HUES48 (cell line): ENCODE results near the gene GNG13.

Experiments
- H3K27ac ChIP-seq: one replicate; pipeline ENCODE4 v1.7.0; 2013; ENCODE audit warnings: low read depth, low read length, inconsistent platforms
- H3K27me3 ChIP-seq: 2 replicates; pipeline ENCODE4 v1.6.1; 2013; ENCODE audit warnings: mild to moderate bottlenecking, low read length; ENCODE audit not compliant: control insufficient read depth, insufficient read depth
- H3K36me3 ChIP-seq: 2 replicates; pipeline ENCODE4 v1.6.1; 2013; ENCODE audit warnings: low read length; ENCODE audit not compliant: control insufficient read depth, insufficient read depth
- H3K4me1 ChIP-seq: 2 replicates; pipeline ENCODE4 v1.6.1; 2013; ENCODE audit warnings: mild to moderate bottlenecking, low read length; ENCODE audit not compliant: control insufficient read depth, insufficient read depth
- H3K4me3 ChIP-seq: 2 replicates; pipeline ENCODE4 v1.5.1; 2013; ENCODE audit warnings: mild to moderate bottlenecking, low read depth, low read length
- H3K9ac ChIP-seq: 2 replicates; pipeline ENCODE4 v1.6.1; 2013; ENCODE audit warnings: mild to moderate bottlenecking, low read depth, low read length, moderate library complexity
- H3K9me3 ChIP-seq: 2 replicates; pipeline ENCODE4 v1.6.1; 2013; ENCODE audit warnings: low read length; ENCODE audit not compliant: control insufficient read depth, insufficient read depth

Gene GNG13

DNA sequence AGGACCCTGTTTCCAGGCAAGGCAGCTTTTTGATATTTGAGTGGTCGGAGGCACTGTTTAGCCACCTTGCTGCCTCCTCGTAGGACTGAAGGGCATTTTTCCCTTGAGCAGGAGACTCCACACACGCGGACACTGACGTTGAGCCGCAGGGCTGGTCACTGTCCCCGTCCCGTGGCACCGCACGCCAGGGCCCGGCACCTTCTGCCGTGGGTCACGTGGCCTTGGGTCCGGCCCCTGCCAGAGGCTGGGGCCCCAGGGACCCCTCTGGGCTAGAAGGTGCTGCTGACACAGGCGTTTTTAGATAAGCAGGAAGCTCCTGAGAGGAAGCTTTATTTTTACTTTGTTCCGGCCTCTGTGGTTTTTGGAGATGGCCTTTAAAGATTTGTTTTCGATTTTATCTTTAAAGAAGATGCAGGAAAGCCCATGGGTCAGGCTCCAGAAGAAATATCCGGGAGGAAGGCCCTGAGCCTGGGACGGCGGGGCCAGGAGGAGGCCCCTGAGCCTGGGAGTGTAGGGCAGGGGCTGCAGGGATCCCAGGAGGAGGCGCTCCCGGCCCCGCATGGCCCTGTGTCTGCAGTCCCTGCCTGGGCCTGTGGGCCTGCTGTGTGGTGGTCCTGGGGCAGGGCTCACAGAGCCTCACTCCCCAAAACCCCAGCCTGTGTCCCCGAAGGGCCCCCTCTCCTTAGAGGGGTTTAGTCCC is 30.5 kb upstream of the GNG13 start:
- H3K9me3 ChIP-seq: 0 out of 2 replicates have a peak, but pooled peaks cover under 1% of the 10 kb centered on the region
- H3K27ac ChIP-seq: no peak overlapping the region
- no peak overlapping the region for H3K4me3 ChIP-seq
- no peaks in the 10 kb centered on the region for H3K27me3 ChIP-seq
- H3K36me3 ChIP-seq: no peaks in the 10 kb centered on the region
- H3K9ac ChIP-seq: no peak overlapping the region
- H3K4me1 ChIP-seq: no peaks in the 10 kb centered on the region

DNA sequence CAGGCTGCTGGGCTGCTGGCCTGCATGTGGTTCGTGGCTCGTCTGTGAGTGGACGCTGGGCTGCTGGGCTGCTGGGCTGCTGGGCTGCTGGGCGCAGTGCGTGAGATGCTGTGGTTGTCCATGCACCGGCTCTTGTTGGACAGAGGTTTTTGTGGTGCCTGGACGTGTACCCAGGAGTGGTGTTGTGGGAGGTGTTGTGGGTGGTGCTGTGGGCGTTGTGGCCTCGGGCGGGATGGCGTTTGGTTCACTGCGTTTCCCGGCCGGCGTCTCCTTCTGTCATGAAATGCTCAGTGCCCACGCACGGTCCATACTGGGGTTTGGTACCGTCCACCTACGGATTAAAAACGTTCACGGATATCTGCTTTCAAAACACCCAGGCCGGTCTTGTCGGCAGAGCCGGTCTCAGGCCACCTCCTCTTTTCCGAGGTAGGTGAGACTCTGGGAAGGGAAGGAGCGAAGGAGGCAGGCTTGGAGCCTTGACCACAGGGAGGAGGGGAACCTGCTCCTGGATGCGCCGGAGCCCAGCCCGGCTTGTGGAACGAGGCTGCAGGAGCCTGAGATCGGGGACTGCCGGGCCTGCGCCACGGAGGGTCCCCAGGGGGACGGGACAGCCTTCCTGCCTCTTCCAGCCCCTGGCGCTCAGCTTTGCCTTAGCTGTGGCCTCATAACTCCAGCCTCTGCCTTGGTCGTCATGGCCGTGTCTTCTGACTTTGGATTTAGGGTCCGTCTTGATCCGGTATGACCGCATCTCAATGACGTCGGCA is 29.8 kb upstream of the GNG13 start:
- no peak overlapping the region for H3K4me3 ChIP-seq
- no peaks in the 10 kb centered on the region for H3K9me3 ChIP-seq
- H3K27ac ChIP-seq: no peak overlapping the region
- H3K36me3 ChIP-seq: no peaks in the 10 kb centered on the region
- H3K4me1 ChIP-seq: no peaks in the 10 kb centered on the region
- H3K9ac ChIP-seq: no peak overlapping the region
- no peaks in the 10 kb centered on the region for H3K27me3 ChIP-seq

DNA sequence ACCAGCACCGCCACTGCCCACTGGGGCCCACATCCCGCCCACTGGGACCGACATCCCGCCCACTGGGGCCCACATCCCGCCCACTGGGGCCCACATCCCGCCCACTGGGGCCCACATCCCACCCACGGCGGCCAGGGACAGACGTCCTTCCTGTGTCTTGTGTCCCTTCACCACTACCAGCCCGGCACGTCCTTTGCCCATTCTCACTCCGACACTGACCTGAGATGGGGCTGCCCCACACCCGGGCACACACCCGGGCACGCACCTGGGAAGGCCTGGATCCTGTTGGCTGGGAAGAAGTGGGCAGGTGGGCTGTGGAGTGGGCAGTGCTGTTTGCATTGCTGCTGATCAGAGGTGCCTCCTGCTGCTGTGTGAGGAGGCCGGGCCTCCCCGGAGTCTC is 28.4 kb upstream of the GNG13 start:
- H3K4me1 ChIP-seq: no peaks in the 10 kb centered on the region
- H3K4me3 ChIP-seq: no peak overlapping the region
- no peaks in the 10 kb centered on the region for H3K9me3 ChIP-seq
- H3K27ac ChIP-seq: no peak overlapping the region
- H3K36me3 ChIP-seq: no peaks in the 10 kb centered on the region
- H3K27me3 ChIP-seq: no peaks in the 10 kb centered on the region
- H3K9ac ChIP-seq: no peak overlapping the region

DNA sequence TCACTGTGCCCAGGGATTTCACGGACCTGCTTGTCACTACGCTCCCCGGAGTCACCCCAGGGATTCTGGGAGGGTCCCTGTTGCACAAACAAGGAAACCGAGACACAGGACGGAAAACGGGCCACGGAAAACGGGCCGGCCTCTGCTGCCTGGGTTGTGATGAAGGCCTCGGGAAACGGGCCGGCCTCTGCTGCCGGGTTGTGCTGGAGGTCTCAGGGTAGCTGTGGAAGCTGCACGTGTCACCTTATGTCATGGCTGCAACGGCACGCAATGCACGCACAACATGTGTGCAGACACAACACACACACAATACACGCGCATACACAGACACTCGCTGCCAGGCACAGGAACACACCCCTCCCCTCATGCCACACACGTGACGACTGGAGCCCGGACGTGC is 27.0 kb upstream of the GNG13 start:
- Histone ChIP-seq H3K4me3 (no peak overlapping the region), H3K9ac (no peak overlapping the region), H3K27me3 (no peaks in the 10 kb centered on the region), H3K27ac (no peak overlapping the region), H3K4me1 (no peaks in the 10 kb centered on the region), H3K9me3 (no peaks in the 10 kb centered on the region), H3K36me3 (no peaks in the 10 kb centered on the region)

DNA sequence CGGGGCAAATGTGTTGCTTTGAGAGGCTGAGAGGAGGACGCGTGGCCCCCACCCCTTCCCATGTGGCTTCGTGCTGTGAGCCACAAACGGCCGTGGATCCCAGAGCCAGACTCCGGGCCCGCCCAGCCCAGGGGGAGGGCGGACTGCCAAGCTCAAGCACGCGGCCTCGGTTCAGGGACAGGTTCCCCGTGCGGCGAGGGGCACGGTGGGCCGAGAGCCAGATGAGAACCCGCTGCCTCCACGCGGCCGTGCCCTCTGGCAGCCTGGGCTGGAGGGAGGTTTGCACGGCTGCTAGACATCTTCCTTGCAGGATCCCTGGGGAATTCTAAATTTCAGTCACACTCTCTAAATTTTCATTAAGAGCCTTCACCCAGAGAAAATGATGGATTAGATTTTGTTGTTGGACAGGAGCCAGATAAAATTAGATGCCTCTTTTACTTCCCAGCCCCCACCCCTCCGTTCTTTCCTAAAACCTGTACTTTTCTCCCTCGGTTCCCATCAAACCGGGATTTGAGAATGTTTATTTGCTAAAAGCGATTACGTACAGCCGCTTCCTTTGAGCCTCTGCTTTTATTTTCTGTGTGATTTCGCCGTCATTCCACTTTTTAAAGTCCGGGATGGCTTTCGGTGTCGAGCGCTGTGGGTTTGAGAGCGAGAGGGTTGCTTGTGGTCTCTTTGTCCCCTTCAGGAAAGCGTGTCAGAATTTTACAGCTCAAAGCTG is 25.0 kb upstream of the GNG13 start:
- no peak overlapping the region for H3K4me3 ChIP-seq
- H3K4me1 ChIP-seq: no peaks in the 10 kb centered on the region
- no peaks in the 10 kb centered on the region for H3K27me3 ChIP-seq
- no peak overlapping the region for H3K27ac ChIP-seq
- H3K36me3 ChIP-seq: no peaks in the 10 kb centered on the region
- H3K9ac ChIP-seq: no peak overlapping the region
- H3K9me3 ChIP-seq: no peaks in the 10 kb centered on the region

DNA sequence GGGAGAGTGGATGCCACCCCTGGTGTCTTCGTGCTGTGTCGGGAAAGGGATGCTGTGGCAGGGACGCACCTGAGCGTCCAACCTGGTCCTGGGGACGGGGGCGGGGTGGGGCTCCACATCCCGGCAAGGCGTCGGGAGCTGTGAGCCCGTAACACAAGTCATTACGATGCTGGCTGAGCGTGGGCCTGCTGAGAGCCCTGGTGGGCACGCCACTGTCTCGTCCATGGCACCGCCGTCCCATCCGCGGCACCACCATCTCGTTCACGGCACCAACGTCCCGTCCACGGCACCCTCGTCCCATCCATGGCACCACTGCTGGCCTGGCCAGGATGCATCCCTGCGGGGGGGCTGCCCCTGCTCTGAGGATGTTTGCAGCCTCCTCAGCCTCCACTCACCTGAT is 24.1 kb upstream of the GNG13 start:
- no peaks in the 10 kb centered on the region for H3K4me1 ChIP-seq
- H3K9me3 ChIP-seq: no peaks in the 10 kb centered on the region
- no peak overlapping the region for H3K9ac ChIP-seq
- H3K27me3 ChIP-seq: no peaks in the 10 kb centered on the region
- H3K36me3 ChIP-seq: no peaks in the 10 kb centered on the region
- no peak overlapping the region for H3K27ac ChIP-seq
- no peak overlapping the region for H3K4me3 ChIP-seq

DNA sequence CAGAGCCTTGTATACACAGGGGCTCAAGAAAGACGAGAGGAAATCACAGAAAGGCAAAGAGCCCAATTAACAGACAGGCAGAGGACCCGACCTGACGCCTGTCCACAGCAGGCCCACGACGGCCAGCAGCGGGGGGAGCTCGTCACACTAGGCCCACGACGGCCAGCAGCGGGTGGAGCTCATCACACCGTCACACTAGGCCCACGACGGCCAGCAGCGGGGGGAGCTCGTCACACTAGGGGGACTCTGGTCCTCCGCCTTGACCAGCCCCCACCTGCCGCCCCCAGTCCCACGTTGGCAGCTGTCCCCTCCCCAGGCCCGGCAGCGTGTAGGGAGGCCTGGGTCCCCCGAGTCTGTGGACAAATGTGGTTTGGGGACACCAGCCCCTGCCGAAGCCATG is 23.7 kb upstream of the GNG13 start:
- no peak overlapping the region for H3K27ac ChIP-seq
- H3K9ac ChIP-seq: no peak overlapping the region
- H3K9me3 ChIP-seq: no peaks in the 10 kb centered on the region
- no peaks in the 10 kb centered on the region for H3K4me1 ChIP-seq
- H3K36me3 ChIP-seq: no peaks in the 10 kb centered on the region
- no peak overlapping the region for H3K4me3 ChIP-seq
- no peaks in the 10 kb centered on the region for H3K27me3 ChIP-seq

DNA sequence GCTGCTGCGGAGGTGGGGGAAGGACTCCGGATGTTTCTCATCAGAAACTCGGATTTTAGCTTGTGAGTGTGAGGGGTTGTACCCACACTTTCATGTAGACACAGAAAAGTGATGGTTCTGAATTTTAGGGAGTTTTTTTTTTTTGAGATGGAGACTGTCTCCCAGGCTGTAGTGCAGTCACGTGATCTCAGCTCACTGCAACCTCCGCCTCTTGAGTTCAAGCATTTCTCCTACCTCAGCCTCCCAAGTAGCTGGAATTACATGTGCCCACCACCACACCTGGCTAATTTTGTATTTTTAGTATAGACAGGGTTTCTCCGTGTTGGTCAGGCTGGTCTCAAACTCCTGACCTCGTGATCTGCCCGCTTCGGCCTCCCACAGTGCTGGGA is 22.4 kb upstream of the GNG13 start:
- Histone ChIP-seq H3K27me3 (no peaks in the 10 kb centered on the region), H3K4me1 (no peaks in the 10 kb centered on the region), H3K9me3 (peaks cover 3% of the 10 kb centered on the region; the same call in 1 of the 2 replicates), H3K27ac (no peak overlapping the region), H3K9ac (no peak overlapping the region), H3K4me3 (no peak overlapping the region), H3K36me3 (no peaks in the 10 kb centered on the region)

DNA sequence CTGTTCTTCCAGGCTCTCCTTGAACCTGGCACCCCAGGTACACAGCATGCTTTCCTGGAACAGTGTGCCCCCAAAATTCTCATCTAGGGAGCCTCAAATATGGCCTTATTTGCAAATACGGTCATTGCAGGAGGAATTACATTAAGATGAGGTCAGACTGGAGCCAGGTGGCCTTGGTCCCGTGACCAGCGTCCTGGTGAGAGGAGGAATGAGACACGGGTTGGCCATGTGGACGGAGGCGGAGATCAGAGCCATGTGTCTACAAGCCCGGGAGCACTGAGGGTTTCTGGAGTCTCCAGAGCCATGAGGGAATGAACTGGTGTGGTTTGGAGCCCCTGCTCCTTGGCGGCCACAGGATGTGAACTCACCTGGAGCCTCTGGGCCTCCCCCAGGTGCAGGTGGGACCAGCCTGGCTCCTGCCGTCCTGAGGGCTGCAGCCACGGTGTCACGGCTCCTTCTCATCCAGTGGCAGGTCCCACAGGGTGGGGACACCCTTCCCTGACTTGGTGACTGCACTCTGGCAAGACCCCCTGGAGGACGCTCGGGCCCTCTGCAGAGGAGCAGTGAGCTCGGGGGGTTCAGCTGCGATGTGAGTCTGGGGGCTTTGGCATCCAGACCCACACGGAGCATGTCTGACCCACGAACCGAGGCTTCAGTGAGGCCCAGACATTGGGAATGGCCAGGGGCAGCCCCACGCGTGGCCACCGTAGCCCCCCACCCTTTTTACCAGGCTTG is 21.8 kb upstream of the GNG13 start:
- H3K9ac ChIP-seq: no peak overlapping the region
- no peaks in the 10 kb centered on the region for H3K4me1 ChIP-seq
- no peaks in the 10 kb centered on the region for H3K36me3 ChIP-seq
- no peak overlapping the region for H3K4me3 ChIP-seq
- H3K27ac ChIP-seq: no peak overlapping the region
- peaks cover 3% of the 10 kb centered on the region; the same call in 1 of the 2 replicates for H3K9me3 ChIP-seq
- no peaks in the 10 kb centered on the region for H3K27me3 ChIP-seq

DNA sequence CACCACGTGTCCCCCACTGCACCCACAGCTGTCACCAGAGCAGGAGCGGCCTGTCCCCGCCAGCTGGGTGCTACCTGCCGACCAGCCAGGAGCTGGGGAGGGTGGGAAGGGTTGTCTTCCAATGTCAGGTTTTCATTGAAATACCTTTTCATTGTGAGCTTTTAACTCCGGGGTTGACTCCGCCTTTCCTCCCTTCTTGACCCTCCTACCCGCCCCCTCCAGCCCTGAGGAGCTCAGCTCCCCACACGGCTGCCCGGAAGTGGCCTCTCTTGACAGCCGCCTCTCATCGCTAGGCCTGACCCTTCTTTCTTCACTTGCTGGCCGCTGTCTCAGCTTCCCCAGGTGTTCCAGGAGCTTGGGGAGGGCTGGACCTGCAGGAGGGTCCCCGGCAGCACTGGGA is 21.2 kb upstream of the GNG13 start:
- no peaks in the 10 kb centered on the region for H3K4me1 ChIP-seq
- H3K9me3 ChIP-seq: peaks cover 3% of the 10 kb centered on the region; the same call in 1 of the 2 replicates
- no peaks in the 10 kb centered on the region for H3K36me3 ChIP-seq
- no peaks in the 10 kb centered on the region for H3K27me3 ChIP-seq
- H3K9ac ChIP-seq: no peak overlapping the region
- no peak overlapping the region for H3K27ac ChIP-seq
- H3K4me3 ChIP-seq: no peak overlapping the region
